Natural killer cell (primary cell): ENCODE measurements around the gene TCERG1L. TPM values are rescaled to one million over a fixed set of nuclear protein-coding genes. Genes with fewer than 3 reads are reported as not detected.

Experiments used
- ATAC-seq, 3 donors: fragments of 150-1000 bp in 2 of 3; fragments of 200-7000 bp in 1 of 3; cut with Tn5 transposase; 1 replicate in 1 of 3; 2 replicates in 2 of 3; pipeline ENCODE4 v1.10.0; 2021; ENCODE audit warnings: mild to moderate bottlenecking in 2 of 3, moderate library complexity in 2 of 3
- DNase-seq, 2 donors: peaks; one replicate each; pipeline versions ENCODE4 v3.0.0 to v3.0.0-alpha.2; 2013 to 2021; ENCODE audit warnings: mixed read lengths in 1 of 2
- H3K27ac ChIP-seq: one replicate; pipeline ENCODE4 v1.5.1; 2013; ENCODE audit warnings: mild to moderate bottlenecking, low read length
- H3K27me3 ChIP-seq: one replicate; pipeline ENCODE4 v1.6.1; 2013; ENCODE audit warnings: low read length; ENCODE audit not compliant: control insufficient read depth, insufficient read depth
- H3K36me3 ChIP-seq: one replicate; pipeline ENCODE4 v1.6.1; 2013; ENCODE audit warnings: low read length; ENCODE audit not compliant: control insufficient read depth, insufficient read depth
- H3K4me1 ChIP-seq: one replicate; pipeline ENCODE4 v1.6.1; 2013; ENCODE audit warnings: low read length; ENCODE audit not compliant: control insufficient read depth, insufficient read depth
- H3K4me3 ChIP-seq: one replicate; pipeline ENCODE4 v1.5.1; 2013; ENCODE audit warnings: low read length
- H3K9me3 ChIP-seq: one replicate; pipeline ENCODE4 v1.6.1; 2013; ENCODE audit warnings: low read length; ENCODE audit not compliant: control insufficient read depth, insufficient read depth
- H3K27ac Mint-ChIP-seq, 2 donors: one replicate each; pipeline ENCODE4 v1.8.0; 2022; ENCODE audit warnings: mild to moderate bottlenecking in 2 of 2, mixed read lengths in 2 of 2, moderate library complexity in 1 of 2
- H3K27me3 Mint-ChIP-seq, 2 donors: one replicate each; pipeline ENCODE4 v1.8.0; 2022; ENCODE audit warnings: low read depth in 2 of 2, mixed read lengths in 2 of 2
- H3K36me3 Mint-ChIP-seq: one replicate; pipeline ENCODE4 v1.8.0; 2022; ENCODE audit warnings: mixed read lengths
- H3K4me1 Mint-ChIP-seq, 2 donors: one replicate each; pipeline ENCODE4 v1.8.0; 2022; ENCODE audit warnings: mixed read lengths in 2 of 2
- H3K4me3 Mint-ChIP-seq: one replicate; pipeline ENCODE4 v1.8.0; 2022; ENCODE audit warnings: mild to moderate bottlenecking, moderate library complexity, mixed read lengths
- H3K9me3 Mint-ChIP-seq, 2 donors: one replicate each; pipeline ENCODE4 v1.8.0; 2022; ENCODE audit warnings: mixed read lengths in 2 of 2
- WGBS: methylation state at CpG from one replicate; pipeline ENCODE4 v1.1.7; 2013; ENCODE audit warnings: missing lambda C conversion rate; ENCODE audit not compliant: insufficient coverage; 5-methylcytosine and 5-hydroxymethylcytosine counted together
- intact Hi-C: fragments of 100-400 bp; cut with micrococcal nuclease; formaldehyde crosslinking; loops from one replicate; pipeline ENCODE4 v1.14.2; 2022
- total RNA-seq, 4 donors: library from RNA; stranded (reverse); fragments of 120-200 nt in 1 of 4; gene quantifications; one replicate each; pipeline versions ENCODE4 v1.2.3 to v1.2.4, GENCODE V29; 2013 to 2022
- TF ChIP-seq, protein P1 (sequence below): fragments of 200-600 bp; IDR thresholded peaks from one replicate; pipeline ENCODE4 v1.8.0; 2022; ENCODE audit warnings: antibody characterized with exemption

TCERG1L gene
- total RNA-seq, 3 donors from 2014 or later (not counting 1 experiment from before 2014, with no cell fraction given): 0.48 TPM; not detected in 2

DNA sequence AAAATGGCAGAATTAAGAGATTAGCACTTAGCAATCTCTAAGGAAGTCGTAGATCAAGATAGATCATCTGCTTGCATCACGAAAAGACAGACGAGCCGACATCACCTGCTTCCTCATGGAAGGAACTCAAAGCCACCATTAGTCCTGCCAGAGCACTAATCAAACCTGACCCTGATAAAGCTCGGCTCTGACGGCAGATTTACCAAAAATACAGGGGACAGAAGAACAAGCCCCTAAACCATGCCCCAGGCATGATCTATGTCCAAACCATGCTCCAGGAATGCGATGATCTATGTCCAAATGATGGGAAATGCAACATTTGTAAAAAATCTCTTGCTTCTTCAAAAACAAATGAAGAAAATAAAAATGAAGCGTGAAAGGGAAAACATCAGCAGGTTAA lies 182.8 kb downstream of the TCERG1L start:
- H3K9me3 ChIP-seq: no peaks in the 10 kb centered on the region
- H3K4me3 ChIP-seq: no peak overlapping the region
- H3K27me3 ChIP-seq: no peaks in the 10 kb centered on the region
- Mint-ChIP-seq H3K4me3 (no peak overlapping the region), H3K27ac (no peak overlapping the region), H3K36me3 (no peaks in the 10 kb centered on the region), H3K27me3 (peaks cover 0 to 7% of the 10 kb centered on the region in 2 donors), H3K4me1 (no peaks in the 10 kb centered on the region), H3K9me3 (no peaks in the 10 kb centered on the region)
- ATAC-seq (no peak), DNase-seq (no peak)
- 60% methylated on average over 7 of the region's 8 CpGs for WGBS
- no peak overlapping the region for H3K27ac ChIP-seq
- H3K36me3 ChIP-seq: no peaks in the 10 kb centered on the region
- intact Hi-C loops: no loop called here
- no peaks in the 10 kb centered on the region for H3K4me1 ChIP-seq
- TF ChIP-seq, protein P1, sequence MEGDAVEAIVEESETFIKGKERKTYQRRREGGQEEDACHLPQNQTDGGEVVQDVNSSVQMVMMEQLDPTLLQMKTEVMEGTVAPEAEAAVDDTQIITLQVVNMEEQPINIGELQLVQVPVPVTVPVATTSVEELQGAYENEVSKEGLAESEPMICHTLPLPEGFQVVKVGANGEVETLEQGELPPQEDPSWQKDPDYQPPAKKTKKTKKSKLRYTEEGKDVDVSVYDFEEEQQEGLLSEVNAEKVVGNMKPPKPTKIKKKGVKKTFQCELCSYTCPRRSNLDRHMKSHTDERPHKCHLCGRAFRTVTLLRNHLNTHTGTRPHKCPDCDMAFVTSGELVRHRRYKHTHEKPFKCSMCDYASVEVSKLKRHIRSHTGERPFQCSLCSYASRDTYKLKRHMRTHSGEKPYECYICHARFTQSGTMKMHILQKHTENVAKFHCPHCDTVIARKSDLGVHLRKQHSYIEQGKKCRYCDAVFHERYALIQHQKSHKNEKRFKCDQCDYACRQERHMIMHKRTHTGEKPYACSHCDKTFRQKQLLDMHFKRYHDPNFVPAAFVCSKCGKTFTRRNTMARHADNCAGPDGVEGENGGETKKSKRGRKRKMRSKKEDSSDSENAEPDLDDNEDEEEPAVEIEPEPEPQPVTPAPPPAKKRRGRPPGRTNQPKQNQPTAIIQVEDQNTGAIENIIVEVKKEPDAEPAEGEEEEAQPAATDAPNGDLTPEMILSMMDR: no peak

DNA sequence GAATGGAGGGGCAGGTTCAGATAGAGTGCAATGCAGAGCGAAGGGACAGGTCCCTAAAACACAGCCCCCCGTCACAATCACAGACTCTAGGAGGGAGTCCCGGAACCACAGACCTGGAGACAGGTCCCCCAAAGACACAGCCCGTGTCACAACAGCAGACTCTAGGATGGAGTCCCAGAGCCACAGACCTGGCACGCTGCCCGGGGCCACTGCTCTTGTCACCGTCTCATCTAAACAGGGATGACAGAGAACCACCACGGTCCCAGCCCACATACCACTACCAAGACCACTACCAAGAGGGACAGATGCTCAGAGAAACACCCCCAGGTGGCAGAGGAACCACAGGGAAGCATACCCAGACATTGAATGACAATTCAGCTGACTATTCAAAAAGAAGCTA lies 183.9 kb downstream of the TCERG1L start:
- Mint-ChIP-seq H3K4me3 (no peak overlapping the region), H3K9me3 (no peaks in the 10 kb centered on the region), H3K27ac (no peak overlapping the region), H3K4me1 (no peaks in the 10 kb centered on the region), H3K27me3 (no peaks in the 10 kb centered on the region), H3K36me3 (no peaks in the 10 kb centered on the region)
- H3K27me3 ChIP-seq: no peaks in the 10 kb centered on the region
- ATAC-seq: no peak
- H3K4me3 ChIP-seq: no peak overlapping the region
- no peaks in the 10 kb centered on the region for H3K9me3 ChIP-seq
- peak in 1 of 2 donors; percentile 21 for DNase-seq
- 46% methylated on average over 8 of the region's 8 CpGs for WGBS
- H3K36me3 ChIP-seq: no peaks in the 10 kb centered on the region
- no peaks in the 10 kb centered on the region for H3K4me1 ChIP-seq
- intact Hi-C loops: no loop called here
- no peak overlapping the region for H3K27ac ChIP-seq
- TF ChIP-seq, protein P1: no peak

DNA sequence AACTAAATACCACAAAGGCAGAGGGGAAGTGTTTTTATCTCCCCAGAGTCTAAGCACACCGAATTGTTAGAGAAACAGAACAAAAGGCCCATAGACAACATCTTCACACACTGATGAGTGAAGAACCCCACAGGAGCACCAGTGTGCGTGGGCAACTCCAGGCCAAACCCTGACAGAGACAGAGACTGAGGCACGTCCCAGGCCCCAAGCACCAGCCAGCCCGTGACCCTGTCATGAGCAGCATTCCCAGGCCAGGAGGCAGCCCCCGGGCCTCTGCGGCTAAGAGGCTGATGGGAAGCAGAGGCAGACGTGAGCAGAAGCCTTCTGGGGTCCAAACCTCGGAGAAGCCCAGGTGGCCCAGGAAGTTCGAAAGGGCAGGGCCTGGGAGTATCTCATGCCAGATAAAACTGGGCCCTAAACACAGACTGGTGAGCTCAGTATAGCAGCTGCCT lies 184.4 kb downstream of the TCERG1L start:
- Histone ChIP-seq H3K9me3 (no peaks in the 10 kb centered on the region), H3K4me1 (no peaks in the 10 kb centered on the region), H3K27me3 (no peaks in the 10 kb centered on the region), H3K4me3 (no peak overlapping the region), H3K36me3 (no peaks in the 10 kb centered on the region), H3K27ac (no peak overlapping the region)
- WGBS: 48% methylated on average over 9 of the region's 9 CpGs
- DNase-seq (no peak), ATAC-seq (no peak)
- H3K4me3 Mint-ChIP-seq: no peak overlapping the region
- intact Hi-C loops: no loop called here
- H3K27me3 Mint-ChIP-seq: no peaks in the 10 kb centered on the region
- no peaks in the 10 kb centered on the region for H3K36me3 Mint-ChIP-seq
- H3K4me1 Mint-ChIP-seq: no peaks in the 10 kb centered on the region
- no peaks in the 10 kb centered on the region for H3K9me3 Mint-ChIP-seq
- TF ChIP-seq, protein P1: no peak
- H3K27ac Mint-ChIP-seq: no peak overlapping the region

DNA sequence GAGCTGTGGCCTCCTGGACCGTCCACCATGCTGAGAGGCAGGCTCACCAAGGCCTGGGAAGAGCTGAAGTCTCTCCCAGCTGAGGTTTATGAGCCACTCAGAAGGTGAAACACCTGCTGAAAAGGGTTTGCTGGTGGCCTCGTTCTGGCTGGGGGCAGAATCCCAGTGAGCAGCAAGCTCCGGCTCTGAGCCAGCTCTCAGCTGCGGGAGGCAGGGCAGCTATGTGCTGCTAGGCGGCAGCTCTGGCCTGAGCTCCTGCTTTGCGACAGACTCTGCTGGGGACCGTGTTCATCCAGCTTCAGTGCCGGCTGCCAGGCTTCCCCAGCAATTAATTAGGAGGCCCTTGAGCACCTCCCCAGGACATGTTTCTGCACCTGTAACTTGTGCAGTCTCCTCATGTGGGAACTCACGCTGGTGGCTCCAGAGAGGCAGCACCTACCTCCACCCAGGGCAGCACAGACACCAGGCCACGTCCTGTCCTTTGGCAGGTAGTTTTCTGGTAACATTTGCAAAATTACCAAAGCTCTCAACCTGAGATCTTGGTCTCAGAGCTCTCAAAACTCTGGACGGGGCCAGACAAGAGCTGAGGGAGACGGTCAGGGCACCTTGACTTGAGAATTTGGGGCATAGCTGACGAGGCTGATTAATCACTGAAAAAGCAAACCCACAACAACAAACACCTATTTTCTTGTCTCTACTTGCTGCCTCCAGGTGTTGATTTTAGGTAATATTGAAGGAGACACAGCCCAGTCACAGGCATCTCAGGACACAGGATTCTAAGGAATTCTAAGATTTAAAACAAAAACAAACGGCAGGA lies 185.0 kb downstream of the TCERG1L start:
- intact Hi-C loops: no loop called here
- Histone ChIP-seq H3K4me1 (no peaks in the 10 kb centered on the region), H3K4me3 (no peak overlapping the region), H3K9me3 (no peaks in the 10 kb centered on the region), H3K27me3 (no peaks in the 10 kb centered on the region), H3K27ac (no peak overlapping the region), H3K36me3 (no peaks in the 10 kb centered on the region)
- Mint-ChIP-seq H3K27me3 (no peaks in the 10 kb centered on the region), H3K4me3 (no peak overlapping the region), H3K27ac (no peak overlapping the region), H3K36me3 (no peaks in the 10 kb centered on the region), H3K4me1 (no peaks in the 10 kb centered on the region), H3K9me3 (no peaks in the 10 kb centered on the region)
- 77% methylated on average over 14 of the region's 14 CpGs for WGBS
- TF ChIP-seq, protein P1: no peak
- ATAC-seq: no peak
- DNase-seq: no peak
